ENCODE measurements around the gene CRYBB1.

Gene CRYBB1

DNA sequence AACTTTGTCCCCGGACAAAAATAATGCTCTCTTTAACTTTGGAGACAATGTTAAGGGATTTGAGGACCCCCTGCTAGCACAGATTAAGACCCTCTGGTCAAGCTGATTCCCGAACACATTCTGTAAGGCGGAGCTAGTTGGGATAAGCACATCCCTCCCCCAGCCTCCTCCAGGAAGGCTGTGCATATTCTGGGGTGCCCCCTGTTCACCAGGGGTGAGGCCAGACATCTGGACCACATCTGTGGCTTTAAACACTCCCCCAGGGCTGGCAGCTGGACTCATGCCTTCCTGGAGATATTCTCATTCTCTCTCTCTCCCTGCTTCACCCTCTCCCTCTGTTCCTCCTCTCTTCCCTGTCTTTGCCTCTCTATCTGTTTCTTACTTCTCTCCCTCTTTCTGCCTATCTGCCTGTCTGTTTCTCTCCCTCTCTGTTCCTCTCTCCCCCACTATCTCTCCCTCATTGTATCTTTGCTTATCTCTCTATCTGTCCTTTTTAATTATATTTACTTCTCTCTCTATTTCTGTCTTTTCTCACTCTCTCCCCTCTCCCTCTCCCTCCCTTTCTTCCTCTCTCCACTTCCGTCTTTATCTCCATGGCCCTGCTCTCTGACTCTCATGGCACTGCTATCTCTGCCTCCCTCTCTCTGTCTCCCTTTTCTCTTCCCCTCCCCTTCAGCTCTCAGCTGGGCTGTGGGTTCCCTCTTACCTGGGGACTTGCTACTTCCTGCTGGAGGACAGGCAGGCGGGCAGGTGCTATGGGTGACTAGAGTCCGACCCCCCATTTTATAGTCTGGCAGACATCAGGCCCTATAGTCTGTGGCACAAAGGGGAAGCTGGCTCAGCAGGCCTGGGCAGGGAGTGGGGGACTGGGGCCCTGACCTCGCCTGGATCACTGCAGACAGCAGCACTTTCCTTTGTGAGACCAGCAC, at the start of gene CRYBB1:
Gene CRYBB1, minus strand, starts transcription at position 757 of the 929 bp plus-strand sequence. CDS start 1,708 bp downstream, outside the sequence.
- no peak for DNase-seq (ENCODE audit: extremely low read depth, insufficient read length)
- no peaks in the 10 kb centered on the region for H3K27me3 ChIP-seq (replicated peaks; ENCODE audit: control insufficient read depth, insufficient read depth, low read length)
- no peaks in the 10 kb centered on the region for H3K36me3 ChIP-seq (ENCODE audit: control insufficient read depth, insufficient read depth, low read length)
- no peak within 1 kb of the TSS for H3K4me3 ChIP-seq (replicated peaks; ENCODE audit: low read depth, low read length)
- TF ChIP-seq, protein P1, sequence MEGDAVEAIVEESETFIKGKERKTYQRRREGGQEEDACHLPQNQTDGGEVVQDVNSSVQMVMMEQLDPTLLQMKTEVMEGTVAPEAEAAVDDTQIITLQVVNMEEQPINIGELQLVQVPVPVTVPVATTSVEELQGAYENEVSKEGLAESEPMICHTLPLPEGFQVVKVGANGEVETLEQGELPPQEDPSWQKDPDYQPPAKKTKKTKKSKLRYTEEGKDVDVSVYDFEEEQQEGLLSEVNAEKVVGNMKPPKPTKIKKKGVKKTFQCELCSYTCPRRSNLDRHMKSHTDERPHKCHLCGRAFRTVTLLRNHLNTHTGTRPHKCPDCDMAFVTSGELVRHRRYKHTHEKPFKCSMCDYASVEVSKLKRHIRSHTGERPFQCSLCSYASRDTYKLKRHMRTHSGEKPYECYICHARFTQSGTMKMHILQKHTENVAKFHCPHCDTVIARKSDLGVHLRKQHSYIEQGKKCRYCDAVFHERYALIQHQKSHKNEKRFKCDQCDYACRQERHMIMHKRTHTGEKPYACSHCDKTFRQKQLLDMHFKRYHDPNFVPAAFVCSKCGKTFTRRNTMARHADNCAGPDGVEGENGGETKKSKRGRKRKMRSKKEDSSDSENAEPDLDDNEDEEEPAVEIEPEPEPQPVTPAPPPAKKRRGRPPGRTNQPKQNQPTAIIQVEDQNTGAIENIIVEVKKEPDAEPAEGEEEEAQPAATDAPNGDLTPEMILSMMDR (IDR thresholded peaks at IDR 0.05; ENCODE audit: insufficient read depth, low read length, poor library complexity, severe bottlenecking) = no peak

DNA sequence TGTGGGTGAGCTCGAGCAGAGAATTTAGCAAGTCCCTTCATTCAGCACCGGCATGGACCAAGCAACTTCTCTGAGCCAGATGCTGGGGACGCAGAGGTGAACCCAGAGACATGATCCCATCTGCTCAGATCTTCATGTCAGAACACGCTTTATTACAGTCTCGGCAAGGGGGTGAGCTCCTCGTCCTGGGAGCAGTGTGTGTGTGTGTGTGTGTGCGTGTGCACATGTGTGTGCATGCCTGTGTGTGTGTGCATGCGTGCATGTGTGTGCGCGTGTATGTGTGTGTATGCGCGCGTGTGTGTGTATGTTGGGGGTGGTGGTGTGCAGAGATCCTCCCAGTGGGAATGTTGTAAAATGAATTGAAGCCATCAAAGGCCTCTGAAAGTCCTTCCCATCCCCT, 49.3 kb upstream of the CRYBB1 start:
- no peak overlapping the region for H3K4me3 ChIP-seq (replicated peaks; ENCODE audit: low read depth, low read length)
- H3K36me3 ChIP-seq (ENCODE audit: control insufficient read depth, insufficient read depth, low read length) = no peaks in the 10 kb centered on the region
- no peaks in the 10 kb centered on the region for H3K27me3 ChIP-seq (replicated peaks; ENCODE audit: control insufficient read depth, insufficient read depth, low read length)
- no peak for DNase-seq (ENCODE audit: extremely low read depth, insufficient read length)
- TF ChIP-seq, protein P1 (IDR thresholded peaks at IDR 0.05; ENCODE audit: insufficient read depth, low read length, poor library complexity, severe bottlenecking) = no peak

DNA sequence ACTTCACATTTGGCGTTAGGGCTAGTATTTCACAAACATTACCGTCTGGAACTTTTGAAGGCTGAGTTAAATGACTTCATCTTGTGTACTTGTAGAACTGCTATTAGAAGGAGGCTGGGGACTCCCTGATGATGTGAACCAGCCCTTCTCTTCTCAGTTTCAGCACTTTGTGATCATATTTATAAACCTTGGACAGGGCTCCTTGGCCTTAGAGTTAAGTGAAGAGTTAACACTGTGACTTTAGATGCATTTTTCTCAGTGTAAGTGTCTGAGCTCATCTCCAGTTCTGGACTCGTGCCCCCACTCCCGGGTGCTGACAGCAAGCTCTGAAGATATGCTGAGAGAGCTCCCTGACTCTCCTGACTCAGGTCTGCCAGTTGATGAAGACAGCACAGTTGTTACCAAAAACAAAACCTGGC, 48.0 kb upstream of the CRYBB1 start:
- DNase-seq (ENCODE audit: extremely low read depth, insufficient read length) = no peak
- TF ChIP-seq, protein P1 (IDR thresholded peaks at IDR 0.05; ENCODE audit: insufficient read depth, low read length, poor library complexity, severe bottlenecking) = no peak
- H3K27me3 ChIP-seq (replicated peaks; ENCODE audit: control insufficient read depth, insufficient read depth, low read length) = no peaks in the 10 kb centered on the region
- H3K36me3 ChIP-seq (ENCODE audit: control insufficient read depth, insufficient read depth, low read length) = no peaks in the 10 kb centered on the region
- H3K4me3 ChIP-seq (replicated peaks; ENCODE audit: low read depth, low read length) = no peak overlapping the region

DNA sequence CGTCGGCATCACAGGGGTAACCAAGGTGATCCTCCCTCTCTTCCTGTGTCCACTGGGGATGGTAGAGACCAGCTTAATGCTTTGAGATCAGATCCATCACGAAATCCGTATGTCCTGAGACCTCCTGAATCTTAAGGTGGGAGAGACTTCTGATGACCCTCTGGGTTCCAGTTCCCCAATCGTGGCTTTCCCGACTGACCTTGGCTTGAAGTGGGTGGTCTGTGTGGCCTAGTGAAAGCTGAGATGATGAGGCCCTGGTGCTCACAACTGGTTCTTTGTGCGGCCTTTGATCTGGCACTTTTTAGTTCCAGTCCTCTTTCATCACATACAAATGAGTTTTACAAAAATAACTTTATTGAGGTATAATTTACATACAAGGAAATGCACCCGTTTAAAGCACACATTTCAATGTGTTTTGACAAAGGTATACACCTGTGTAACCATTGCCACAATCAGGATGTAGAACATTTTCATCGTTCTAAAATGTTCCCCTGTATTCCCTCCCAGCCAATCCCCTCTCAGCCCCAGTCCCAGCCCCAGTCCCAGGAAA, 45.6 kb upstream of the CRYBB1 start:
- Histone ChIP-seq H3K4me3 (replicated peaks; ENCODE audit: low read depth, low read length) (no peak overlapping the region), H3K27me3 (replicated peaks; ENCODE audit: control insufficient read depth, insufficient read depth, low read length) (no peaks in the 10 kb centered on the region), H3K36me3 (ENCODE audit: control insufficient read depth, insufficient read depth, low read length) (no peaks in the 10 kb centered on the region)
- TF ChIP-seq, protein P1 (IDR thresholded peaks at IDR 0.05; ENCODE audit: insufficient read depth, low read length, poor library complexity, severe bottlenecking) = no peak
- no peak for DNase-seq (ENCODE audit: extremely low read depth, insufficient read length)

DNA sequence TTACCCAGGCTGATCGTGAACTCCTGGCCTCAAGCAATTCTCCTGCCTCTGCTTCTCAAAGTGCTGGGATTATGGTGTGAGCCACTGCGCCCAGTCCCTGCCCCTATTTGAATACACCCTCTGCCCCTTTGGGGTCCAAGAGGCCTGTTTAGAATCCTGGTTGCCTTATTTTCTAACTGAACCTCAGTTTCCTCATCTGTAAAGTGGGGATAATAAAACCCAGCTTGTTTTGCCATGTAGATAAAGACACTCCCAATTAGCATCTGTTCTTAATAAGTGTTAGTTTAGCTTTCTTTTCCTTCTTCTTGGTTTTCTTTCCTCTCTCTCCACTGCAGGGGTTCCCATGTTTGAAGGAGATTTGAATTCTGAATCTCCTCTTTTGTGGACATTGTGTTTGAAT, 44.3 kb upstream of the CRYBB1 start:
- no peaks in the 10 kb centered on the region for H3K36me3 ChIP-seq (ENCODE audit: control insufficient read depth, insufficient read depth, low read length)
- no peaks in the 10 kb centered on the region; the same call in 1 of the 2 replicates for H3K27me3 ChIP-seq (replicated peaks; ENCODE audit: control insufficient read depth, insufficient read depth, low read length)
- TF ChIP-seq, protein P1 (IDR thresholded peaks at IDR 0.05; ENCODE audit: insufficient read depth, low read length, poor library complexity, severe bottlenecking) = no peak

More for the DNA sequence above, 44.3 kb upstream of the CRYBB1 start:
- no peak overlapping the region for H3K4me3 ChIP-seq (replicated peaks; ENCODE audit: low read depth, low read length)
- no peak for DNase-seq (ENCODE audit: extremely low read depth, insufficient read length)
